HG03039 (cell line): ENCODE results near the gene SCRG1.

ENCODE experiments used
- ATAC-seq: cut with Tn5 transposase; IDR thresholded peaks from one replicate; pipeline ENCODE4 v1.9.1; 2021; ENCODE audit warnings: mild to moderate bottlenecking, moderate library complexity; ENCODE audit not compliant: unreplicated experiment

Gene SCRG1

GRCh38 chr4:173365359-173365996 is 33.4 kb downstream of the SCRG1 start:
- ATAC-seq, result no peak

- ATAC-seq, result no peak
Measured at GRCh38 chr4:173362666-173363065, 36.2 kb downstream of the SCRG1 start.

DNA sequence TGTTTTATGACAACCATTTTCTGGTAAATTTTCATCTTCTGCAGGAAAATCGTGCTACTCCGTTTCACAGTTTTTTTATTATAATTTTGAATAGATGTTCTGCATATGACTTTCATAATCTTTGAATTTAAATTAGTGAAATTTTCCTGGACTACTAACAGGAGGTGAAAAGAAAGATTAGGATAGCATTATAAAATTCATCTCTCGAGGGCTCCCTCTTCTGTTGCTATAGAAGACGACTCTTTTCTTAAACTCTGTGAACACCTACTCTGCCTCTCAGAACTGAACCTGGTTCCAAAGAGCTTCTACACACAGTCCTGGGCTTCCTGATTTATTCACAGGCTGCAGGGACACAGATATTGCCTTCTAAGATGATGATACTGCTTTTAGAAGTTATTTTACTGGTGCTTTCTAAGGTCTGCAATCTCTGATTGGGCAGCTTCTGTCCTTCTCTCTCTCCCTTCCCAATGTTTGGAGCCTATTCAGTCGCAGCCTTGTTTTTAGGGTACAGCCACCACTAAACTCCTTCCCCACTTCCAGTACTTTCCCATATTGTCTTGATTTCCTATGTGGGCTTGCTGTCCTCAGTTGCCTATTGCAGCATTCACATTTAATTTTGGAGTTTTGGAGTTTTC is 38.2 kb downstream of the SCRG1 start:
- ATAC-seq, result no peak

GRCh38 chr4:173357939-173358338 is 41.0 kb downstream of the SCRG1 start:
- ATAC-seq, result no peak

DNA sequence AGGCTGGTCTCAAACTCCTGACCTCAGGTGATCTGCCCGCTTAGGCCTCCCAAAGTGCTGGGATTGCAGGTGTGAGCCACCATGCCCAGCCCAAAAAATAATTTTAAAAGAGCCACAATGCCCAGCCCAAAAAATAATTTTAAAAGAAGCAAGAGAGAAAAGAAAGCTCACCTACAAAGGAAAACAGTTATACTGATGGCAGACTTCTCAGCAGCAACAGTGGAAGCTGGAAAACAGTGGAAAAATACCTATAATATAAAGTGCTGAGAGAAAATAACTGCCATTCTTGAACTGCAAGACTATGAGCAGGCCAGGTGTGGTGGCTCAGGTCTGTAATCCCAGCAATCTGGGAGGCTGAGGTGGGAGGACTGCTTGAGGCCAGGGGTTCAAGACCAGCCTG is 51.4 kb downstream of the SCRG1 start:
- no peak for ATAC-seq

- ATAC-seq, result no peak
Measured at GRCh38 chr4:173346074-173346473, 52.8 kb downstream of the SCRG1 start.

DNA sequence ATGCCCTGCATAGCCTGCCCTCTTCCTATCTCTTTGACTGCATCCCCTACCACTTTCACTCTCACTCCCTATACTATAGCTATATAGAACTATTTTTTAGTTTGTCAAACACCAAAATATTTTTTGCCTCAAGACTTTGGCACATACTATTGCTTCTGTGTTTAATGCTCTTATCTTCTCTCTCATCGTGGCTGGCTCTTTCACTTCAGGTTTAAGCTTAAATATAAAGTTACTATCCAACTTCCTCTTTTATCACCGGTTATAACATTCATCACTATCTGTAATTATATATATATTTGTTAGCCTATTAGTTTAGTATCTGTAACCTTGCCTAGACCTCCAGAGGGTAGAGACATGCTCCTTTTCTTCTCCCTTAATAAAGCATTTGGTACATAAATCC is 53.3 kb downstream of the SCRG1 start:
- ATAC-seq, result no peak

GRCh38 chr4:173343832-173344397 is 55.0 kb downstream of the SCRG1 start:
- ATAC-seq, result no peak

GRCh38 chr4:173337463-173337862 is 61.5 kb downstream of the SCRG1 start:
- no peak for ATAC-seq

DNA sequence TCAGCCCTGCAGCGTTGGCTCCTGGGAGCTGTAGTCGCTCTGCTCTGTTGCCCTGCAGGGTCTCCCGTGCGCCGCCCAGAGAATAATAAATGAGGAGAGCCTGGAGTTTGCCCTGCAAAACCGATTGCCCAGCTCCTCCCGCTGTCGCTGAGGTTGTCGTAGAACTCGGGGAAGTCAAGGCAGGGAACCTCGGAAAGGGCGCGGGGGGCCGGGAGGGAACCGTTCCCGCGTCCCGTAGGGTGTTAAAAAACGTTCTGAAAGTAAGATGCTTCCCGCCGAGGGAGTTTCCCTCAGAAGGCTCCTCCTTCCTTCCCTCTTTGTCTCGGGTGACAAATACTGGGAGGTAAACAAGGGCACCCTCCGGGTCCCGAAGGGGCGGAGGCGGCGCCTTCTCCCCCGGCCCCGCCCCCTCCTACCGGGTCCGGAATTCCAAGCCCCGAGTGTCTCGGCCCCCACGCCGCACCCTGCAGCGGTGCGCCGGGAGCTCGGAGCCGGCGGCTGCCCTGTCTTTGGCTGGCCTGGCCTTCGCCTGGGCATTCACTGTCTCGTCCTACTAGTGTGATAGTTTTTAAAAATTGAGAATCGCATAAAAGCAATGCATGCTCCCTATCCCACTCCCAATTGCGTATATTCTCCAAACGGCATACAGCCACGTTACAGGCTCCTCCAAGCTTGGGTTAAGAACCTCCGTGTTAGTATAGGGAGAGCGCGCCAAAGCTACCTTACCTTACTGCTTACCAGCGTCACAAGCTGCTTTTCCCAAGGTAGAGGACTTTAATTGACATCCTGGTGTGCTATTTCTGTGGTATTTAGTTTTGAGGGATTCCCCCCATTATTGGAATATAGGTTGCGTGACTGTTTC is 63.8 kb downstream of the SCRG1 start:
- ATAC-seq, result peak; percentile 34
